Measurements from ENCODE around the gene VAMP1. TPM values are rescaled to one million over a fixed set of nuclear protein-coding genes. Genes with fewer than 3 reads are reported as not detected.

The VAMP1 gene
- total and polyA plus RNA-seq, 10 of the 15 experiments (the other 5 are each of a cell fraction or from before 2014, with no cell fraction given), result 4.8 to 123 (median 27.5) TPM

DNA sequence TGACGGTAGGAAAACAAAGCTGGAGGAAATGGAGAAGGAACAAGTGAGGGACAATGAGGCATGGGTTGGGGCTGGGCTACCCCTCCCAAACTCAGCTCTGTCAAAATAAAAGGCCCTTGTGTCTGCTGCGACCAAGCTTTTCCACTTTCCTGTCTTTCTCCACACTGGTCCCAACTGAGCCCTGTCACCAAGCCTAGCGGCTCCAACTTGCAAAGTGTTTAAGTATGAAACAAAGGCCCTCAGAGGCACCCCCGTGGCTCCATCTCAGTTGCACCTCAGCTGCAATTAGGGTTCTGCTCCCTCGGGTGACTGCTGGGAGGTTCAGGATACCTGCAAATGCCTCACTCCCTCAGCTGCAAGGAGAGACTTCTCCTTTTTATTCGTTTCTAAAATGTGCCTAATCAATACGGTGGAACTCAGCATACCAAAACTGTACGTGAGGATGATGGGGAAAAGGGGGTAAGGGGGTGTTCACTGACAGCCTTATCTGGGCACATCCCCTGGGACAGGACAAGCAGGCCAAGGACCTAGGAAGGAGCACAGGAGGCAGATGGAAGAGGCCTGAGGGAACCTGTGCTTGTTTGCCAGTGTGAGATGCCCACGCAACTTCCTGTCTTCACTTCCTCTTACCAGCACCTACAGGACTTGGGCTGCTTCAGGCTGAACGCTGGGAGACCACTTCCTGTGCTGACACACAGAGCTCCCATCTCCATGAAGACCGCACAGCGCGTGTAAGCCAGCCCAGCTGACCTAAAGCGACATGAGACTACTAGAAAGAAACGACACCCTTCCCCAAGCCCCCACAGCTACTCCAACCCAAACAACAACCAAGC, 8.9 kb downstream of the VAMP1 start (continued):
- TF ChIP-seq, protein P1, sequence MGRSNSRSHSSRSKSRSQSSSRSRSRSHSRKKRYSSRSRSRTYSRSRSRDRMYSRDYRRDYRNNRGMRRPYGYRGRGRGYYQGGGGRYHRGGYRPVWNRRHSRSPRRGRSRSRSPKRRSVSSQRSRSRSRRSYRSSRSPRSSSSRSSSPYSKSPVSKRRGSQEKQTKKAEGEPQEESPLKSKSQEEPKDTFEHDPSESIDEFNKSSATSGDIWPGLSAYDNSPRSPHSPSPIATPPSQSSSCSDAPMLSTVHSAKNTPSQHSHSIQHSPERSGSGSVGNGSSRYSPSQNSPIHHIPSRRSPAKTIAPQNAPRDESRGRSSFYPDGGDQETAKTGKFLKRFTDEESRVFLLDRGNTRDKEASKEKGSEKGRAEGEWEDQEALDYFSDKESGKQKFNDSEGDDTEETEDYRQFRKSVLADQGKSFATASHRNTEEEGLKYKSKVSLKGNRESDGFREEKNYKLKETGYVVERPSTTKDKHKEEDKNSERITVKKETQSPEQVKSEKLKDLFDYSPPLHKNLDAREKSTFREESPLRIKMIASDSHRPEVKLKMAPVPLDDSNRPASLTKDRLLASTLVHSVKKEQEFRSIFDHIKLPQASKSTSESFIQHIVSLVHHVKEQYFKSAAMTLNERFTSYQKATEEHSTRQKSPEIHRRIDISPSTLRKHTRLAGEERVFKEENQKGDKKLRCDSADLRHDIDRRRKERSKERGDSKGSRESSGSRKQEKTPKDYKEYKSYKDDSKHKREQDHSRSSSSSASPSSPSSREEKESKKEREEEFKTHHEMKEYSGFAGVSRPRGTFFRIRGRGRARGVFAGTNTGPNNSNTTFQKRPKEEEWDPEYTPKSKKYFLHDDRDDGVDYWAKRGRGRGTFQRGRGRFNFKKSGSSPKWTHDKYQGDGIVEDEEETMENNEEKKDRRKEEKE (IDR thresholded peaks at IDR 0.05), result no peak
- TF ChIP-seq, protein P2, sequence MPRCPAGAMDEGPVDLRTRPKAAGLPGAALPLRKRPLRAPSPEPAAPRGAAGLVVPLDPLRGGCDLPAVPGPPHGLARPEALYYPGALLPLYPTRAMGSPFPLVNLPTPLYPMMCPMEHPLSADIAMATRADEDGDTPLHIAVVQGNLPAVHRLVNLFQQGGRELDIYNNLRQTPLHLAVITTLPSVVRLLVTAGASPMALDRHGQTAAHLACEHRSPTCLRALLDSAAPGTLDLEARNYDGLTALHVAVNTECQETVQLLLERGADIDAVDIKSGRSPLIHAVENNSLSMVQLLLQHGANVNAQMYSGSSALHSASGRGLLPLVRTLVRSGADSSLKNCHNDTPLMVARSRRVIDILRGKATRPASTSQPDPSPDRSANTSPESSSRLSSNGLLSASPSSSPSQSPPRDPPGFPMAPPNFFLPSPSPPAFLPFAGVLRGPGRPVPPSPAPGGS (IDR thresholded peaks at IDR 0.05; ENCODE audit: borderline replicate concordance, insufficient read depth, low read depth, low read length, poor library complexity, severe bottlenecking), result peak; percentile 69
- TF ChIP-seq, protein P3, sequence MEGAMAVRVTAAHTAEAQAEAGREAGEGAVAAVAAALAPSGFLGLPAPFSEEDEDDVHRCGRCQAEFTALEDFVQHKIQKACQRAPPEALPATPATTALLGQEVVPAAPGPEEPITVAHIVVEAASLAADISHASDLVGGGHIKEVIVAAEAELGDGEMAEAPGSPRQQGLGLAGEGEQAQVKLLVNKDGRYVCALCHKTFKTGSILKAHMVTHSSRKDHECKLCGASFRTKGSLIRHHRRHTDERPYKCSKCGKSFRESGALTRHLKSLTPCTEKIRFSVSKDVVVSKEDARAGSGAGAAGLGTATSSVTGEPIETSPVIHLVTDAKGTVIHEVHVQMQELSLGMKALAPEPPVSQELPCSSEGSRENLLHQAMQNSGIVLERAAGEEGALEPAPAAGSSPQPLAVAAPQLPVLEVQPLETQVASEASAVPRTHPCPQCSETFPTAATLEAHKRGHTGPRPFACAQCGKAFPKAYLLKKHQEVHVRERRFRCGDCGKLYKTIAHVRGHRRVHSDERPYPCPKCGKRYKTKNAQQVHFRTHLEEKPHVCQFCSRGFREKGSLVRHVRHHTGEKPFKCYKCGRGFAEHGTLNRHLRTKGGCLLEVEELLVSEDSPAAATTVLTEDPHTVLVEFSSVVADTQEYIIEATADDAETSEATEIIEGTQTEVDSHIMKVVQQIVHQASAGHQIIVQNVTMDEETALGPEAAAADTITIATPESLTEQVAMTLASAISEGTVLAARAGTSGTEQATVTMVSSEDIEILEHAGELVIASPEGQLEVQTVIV (IDR thresholded peaks at IDR 0.05; ENCODE audit: borderline replicate concordance, partially characterized antibody), result no peak
- TF ChIP-seq, protein P4, sequence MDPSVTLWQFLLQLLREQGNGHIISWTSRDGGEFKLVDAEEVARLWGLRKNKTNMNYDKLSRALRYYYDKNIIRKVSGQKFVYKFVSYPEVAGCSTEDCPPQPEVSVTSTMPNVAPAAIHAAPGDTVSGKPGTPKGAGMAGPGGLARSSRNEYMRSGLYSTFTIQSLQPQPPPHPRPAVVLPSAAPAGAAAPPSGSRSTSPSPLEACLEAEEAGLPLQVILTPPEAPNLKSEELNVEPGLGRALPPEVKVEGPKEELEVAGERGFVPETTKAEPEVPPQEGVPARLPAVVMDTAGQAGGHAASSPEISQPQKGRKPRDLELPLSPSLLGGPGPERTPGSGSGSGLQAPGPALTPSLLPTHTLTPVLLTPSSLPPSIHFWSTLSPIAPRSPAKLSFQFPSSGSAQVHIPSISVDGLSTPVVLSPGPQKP (IDR thresholded peaks at IDR 0.05; ENCODE audit: low read depth, low read length), result 0 out of 2 replicates have a peak, but pooled peaks have one; percentile 55
- TF ChIP-seq EP300 (IDR thresholded peaks at IDR 0.05; ENCODE audit: borderline replicate concordance in 1 of 2, control insufficient read depth in 1 of 2, low read depth in 2 of 2, low read length in 2 of 2) (peak; percentile 63 to 88; a peak in 3 of 4 replicates), KLF5 (IDR thresholded peaks at IDR 0.05; ENCODE audit: partially characterized antibody) (no peak), TCF3 (IDR thresholded peaks at IDR 0.05; ENCODE audit: borderline replicate concordance, insufficient read depth, low read depth, low read length) (peak; percentile 62; the same call in 1 of the 2 replicates), STAT1 (conservative IDR thresholded peaks at IDR 0.05) (no peak), MTA2 (IDR thresholded peaks at IDR 0.05; ENCODE audit: low read depth) (peak; percentile 78; the same call in 1 of the 2 replicates), FOS (IDR thresholded peaks at IDR 0.05; ENCODE audit: borderline replicate concordance, extremely low read depth, insufficient read length) (no peak), PML (IDR thresholded peaks at IDR 0.05; ENCODE audit: low read length) (peak; percentile 2), YY1 (IDR thresholded peaks at IDR 0.05; ENCODE audit: low read depth, low read length) (no peak), JUND (IDR thresholded peaks at IDR 0.05; ENCODE audit: low read depth, low read length) (no peak), RUNX3 (IDR thresholded peaks at IDR 0.05; ENCODE audit: low read length) (peak; percentile 92), RB1 (IDR thresholded peaks at IDR 0.05; ENCODE audit: borderline replicate concordance) (0 out of 2 replicates have a peak, but pooled peaks have one; percentile 32), EGR1 (IDR thresholded peaks at IDR 0.05; ENCODE audit: borderline replicate concordance in 1 of 2, low read depth in 2 of 2, low read length in 2 of 2) (peak in 1 of 2 experiments; percentile 69; a peak in 2 of 3 replicates), SMC3 (IDR thresholded peaks at IDR 0.05; ENCODE audit: borderline replicate concordance, low read length) (peak; percentile 8; the same call in 1 of the 2 replicates), FOXM1 (IDR thresholded peaks at IDR 0.05; ENCODE audit: low read depth, low read length) (peak; percentile 51; the same call in 1 of the 2 replicates), CEBPB (IDR thresholded peaks at IDR 0.05; ENCODE audit: borderline replicate concordance in 1 of 2, low read depth in 2 of 2, low read length in 2 of 2) (no peak), SMAD1 (IDR thresholded peaks at IDR 0.05; ENCODE audit: low read depth, partially characterized antibody) (no peak)
